ENCODE results near the gene OR51E2.

DNA sequence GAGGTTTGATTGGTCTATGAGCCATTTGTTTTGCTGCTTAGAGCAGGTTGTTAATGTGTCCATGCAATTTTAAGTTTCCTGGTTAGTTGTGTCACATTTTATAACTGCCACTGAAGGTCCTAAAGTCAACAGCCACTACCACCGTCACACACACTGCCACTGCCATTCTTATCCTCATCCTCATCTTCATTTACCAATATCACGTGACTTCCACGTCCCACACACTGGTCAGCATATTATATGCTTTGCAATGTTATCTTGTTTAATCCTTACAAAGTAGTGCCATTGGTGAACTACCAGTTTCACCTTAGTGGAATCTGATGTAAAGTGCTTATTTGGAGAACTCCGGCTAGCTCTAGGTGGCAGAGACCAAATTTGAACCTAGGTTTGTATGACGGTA, 16.6 kb upstream of the OR51E2 start:
- no peak for TF ChIP-seq CTCF (tag by site-specific recombination; IDR thresholded peaks at IDR 0.05)
- TF ChIP-seq ZBTB7A (tag by site-specific recombination; IDR thresholded peaks at IDR 0.05; ENCODE audit: low read depth) = no peak
- TF ChIP-seq ZNF133 (tag by site-specific recombination; IDR thresholded peaks at IDR 0.05) = no peak
- TF ChIP-seq ZNF623 (tag by site-specific recombination; IDR thresholded peaks at IDR 0.05) = no peak
- no peak for TF ChIP-seq ZNF701 (tag by site-specific recombination; IDR thresholded peaks at IDR 0.05)
- no peak for TF ChIP-seq YY1 (tag by site-specific recombination; IDR thresholded peaks at IDR 0.05)
- TF ChIP-seq KLF7 (tag by site-specific recombination; IDR thresholded peaks at IDR 0.05; ENCODE audit: borderline replicate concordance) = no peak
- no peak for TF ChIP-seq KLF9 (tag by site-specific recombination; IDR thresholded peaks at IDR 0.05; ENCODE audit: low read depth)
- TF ChIP-seq, protein P1, sequence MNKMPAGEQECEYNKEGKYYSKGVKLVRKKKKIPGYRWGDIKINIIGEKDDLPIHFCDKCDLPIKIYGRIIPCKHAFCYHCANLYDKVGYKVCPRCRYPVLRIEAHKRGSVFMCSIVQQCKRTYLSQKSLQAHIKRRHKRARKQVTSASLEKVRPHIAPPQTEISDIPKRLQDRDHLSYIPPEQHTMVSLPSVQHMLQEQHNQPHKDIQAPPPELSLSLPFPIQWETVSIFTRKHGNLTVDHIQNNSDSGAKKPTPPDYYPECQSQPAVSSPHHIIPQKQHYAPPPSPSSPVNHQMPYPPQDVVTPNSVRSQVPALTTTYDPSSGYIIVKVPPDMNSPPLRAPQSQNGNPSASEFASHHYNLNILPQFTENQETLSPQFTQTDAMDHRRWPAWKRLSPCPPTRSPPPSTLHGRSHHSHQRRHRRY (tag by site-specific recombination; IDR thresholded peaks at IDR 0.05) = no peak
- TF ChIP-seq ZBTB1 (tag by site-specific recombination; IDR thresholded peaks at IDR 0.05) = no peak
- TF ChIP-seq SP3 (tag by site-specific recombination; IDR thresholded peaks at IDR 0.05) = no peak
- no peak for TF ChIP-seq ATF2 (tag by site-specific recombination; IDR thresholded peaks at IDR 0.05; ENCODE audit: low read depth)
- TF ChIP-seq, protein P2, sequence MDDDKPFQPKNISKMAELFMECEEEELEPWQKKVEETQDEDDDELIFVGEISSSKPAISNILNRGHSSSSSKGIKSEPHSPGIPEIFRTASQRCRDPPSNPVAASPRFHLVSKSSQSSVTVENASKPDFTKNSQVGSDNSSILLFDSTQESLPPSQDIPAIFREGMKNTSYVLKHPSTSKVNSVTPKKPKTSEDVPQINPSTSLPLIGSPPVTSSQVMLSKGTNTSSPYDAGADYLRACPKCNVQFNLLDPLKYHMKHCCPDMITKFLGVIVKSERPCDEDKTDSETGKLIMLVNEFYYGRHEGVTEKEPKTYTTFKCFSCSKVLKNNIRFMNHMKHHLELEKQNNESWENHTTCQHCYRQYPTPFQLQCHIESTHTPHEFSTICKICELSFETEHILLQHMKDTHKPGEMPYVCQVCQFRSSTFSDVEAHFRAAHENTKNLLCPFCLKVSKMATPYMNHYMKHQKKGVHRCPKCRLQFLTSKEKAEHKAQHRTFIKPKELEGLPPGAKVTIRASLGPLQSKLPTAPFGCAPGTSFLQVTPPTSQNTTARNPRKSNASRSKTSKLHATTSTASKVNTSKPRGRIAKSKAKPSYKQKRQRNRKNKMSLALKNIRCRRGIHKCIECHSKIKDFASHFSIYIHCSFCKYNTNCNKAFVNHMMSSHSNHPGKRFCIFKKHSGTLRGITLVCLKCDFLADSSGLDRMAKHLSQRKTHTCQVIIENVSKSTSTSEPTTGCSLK (tag by site-specific recombination; IDR thresholded peaks at IDR 0.05) = no peak
